SK-N-SH (cell line): Measurements from ENCODE around the gene SH3RF2. TPM values are rescaled to one million over a fixed set of nuclear protein-coding genes. Genes with fewer than 3 reads are reported as not detected.

Source experiments
- CTCF ChIA-PET: fragments of 300-600, 350-600 bp; formaldehyde crosslinking; extraction: SDS; loops from one replicate; lab custom pipeline; 2021; lab: Yijun Ruan, JAX
- POLR2A ChIA-PET: fragments of 350-600 bp; sonication (Branson Sonifier 250); formaldehyde crosslinking; extraction: SDS; loops from one replicate; lab custom pipeline; 2020; ENCODE audit warnings: antibody characterized with exemption, inconsistent platforms; lab: Yijun Ruan, JAX
- DNase-seq: peaks from one replicate; pipeline ENCODE4 v3.0.0; 2012
- H2AFZ ChIP-seq: fragments of 200-600 bp; sonication (generic); 2 replicates; pipeline ENCODE4 v1.8.1; 2016; ENCODE audit warnings: antibody characterized with exemption, mild to moderate bottlenecking, low read depth
- H3F3A ChIP-seq: fragments of 200-600 bp; sonication (generic); replicated peaks from 2 replicates; pipeline ENCODE3; 2016; ENCODE audit warnings: antibody characterized with exemption, mild to moderate bottlenecking; ENCODE audit not compliant: insufficient read depth
- H3K27ac ChIP-seq, 2 experiments: fragments of 200-500 bp in 1 of 2; fragments of 200-600 bp in 1 of 2; sonication (Bioruptor generic) in 1 of 2; sonication (generic), shearing (Covaris generic) in 1 of 2; 2 replicates each; pipeline versions ENCODE4 v1.5.1 to v1.6.1; 2014 to 2016; ENCODE audit warnings: low read depth in 2 of 2, inconsistent platforms in 1 of 2, low read length in 1 of 2, mild to moderate bottlenecking in 1 of 2, mixed read lengths in 1 of 2
- H3K27me3 ChIP-seq: fragments of 200-600 bp; sonication (generic), shearing (Covaris generic); 2 replicates; pipeline ENCODE4 v1.6.1; 2016; ENCODE audit warnings: mixed run types; ENCODE audit not compliant: insufficient read depth
- H3K36me3 ChIP-seq, 2 experiments: fragments of 200-500 bp in 1 of 2; fragments of 200-600 bp in 1 of 2; sonication (Bioruptor generic) in 1 of 2; sonication (generic) in 1 of 2; replicated peaks in 1 of 2; 2 replicates each; pipeline versions ENCODE3 to v1.5.1; 2014 to 2016; ENCODE audit warnings: low read length in 1 of 2, mild to moderate bottlenecking in 1 of 2; ENCODE audit not compliant: insufficient read depth in 2 of 2, control insufficient read depth in 1 of 2
- H3K4me1 ChIP-seq, 2 experiments: fragments of 200-500 bp in 1 of 2; fragments of 200-600 bp in 1 of 2; sonication (Bioruptor generic) in 1 of 2; sonication (generic), shearing (Covaris generic) in 1 of 2; 2 replicates each; pipeline versions ENCODE4 v1.5.1 to v1.6.1; 2014 to 2016; ENCODE audit warnings: low read depth in 1 of 2, low read length in 1 of 2, mixed run types in 1 of 2; ENCODE audit not compliant: insufficient read depth in 2 of 2, control insufficient read depth in 1 of 2
- H3K4me2 ChIP-seq: fragments of 200-600 bp; sonication (generic), shearing (Covaris generic); 2 replicates; pipeline ENCODE4 v1.6.1; 2017; ENCODE audit warnings: mixed run types
- H3K4me3 ChIP-seq, 2 experiments: fragments of 200-500 bp in 1 of 2; fragments of 200-600 bp in 1 of 2; sonication (Bioruptor generic) in 1 of 2; sonication (generic), shearing (Covaris generic) in 1 of 2; 2 replicates each; pipeline versions ENCODE4 v1.5.1 to v1.8.1; 2014 to 2016; ENCODE audit warnings: low read depth in 2 of 2, inconsistent platforms in 1 of 2, low read length in 1 of 2, mild to moderate bottlenecking in 1 of 2, mixed read lengths in 1 of 2, moderate library complexity in 1 of 2
- H3K79me2 ChIP-seq: fragments of 200-600 bp; sonication (generic); 2 replicates; pipeline ENCODE4 v1.8.1; 2017; ENCODE audit warnings: mild to moderate bottlenecking; ENCODE audit not compliant: insufficient read depth
- H3K9ac ChIP-seq: fragments of 200-600 bp; sonication (generic); 2 replicates; pipeline ENCODE4 v1.6.1; 2017; ENCODE audit warnings: mixed run types
- H3K9me2 ChIP-seq: fragments of 200-600 bp; sonication (generic); 2 replicates; pipeline ENCODE4 v1.6.1; 2017; ENCODE audit warnings: mixed run types
- H3K9me3 ChIP-seq: fragments of 200-600 bp; sonication (generic); 2 replicates; pipeline ENCODE4 v1.6.1; 2017; ENCODE audit warnings: mixed run types, mild to moderate bottlenecking, moderate library complexity
- H4K20me1 ChIP-seq: fragments of 200-600 bp; sonication (generic); 2 replicates; pipeline ENCODE4 v1.6.1; 2017; ENCODE audit warnings: mild to moderate bottlenecking, mixed run types; ENCODE audit not compliant: insufficient read depth
- ELF1 ChIP-seq: IDR thresholded peaks from 2 replicates; pipeline ENCODE4 v1.4.0; 2012
- GABPA ChIP-seq: IDR thresholded peaks from 2 replicates; pipeline ENCODE4 v1.4.0; 2012; ENCODE audit warnings: low read depth, mild to moderate bottlenecking
- MXI1 ChIP-seq: IDR thresholded peaks from 2 replicates; pipeline ENCODE4 v1.6.1; 2012; ENCODE audit warnings: mild to moderate bottlenecking, low read depth, low read length, improper control_type of control experiment
- NRF1 ChIP-seq: IDR thresholded peaks from 2 replicates; pipeline ENCODE4 v1.6.1; 2012; ENCODE audit warnings: low read depth, mild to moderate bottlenecking, low read length
- RCOR1 ChIP-seq: fragments of 150-350 bp; IDR thresholded peaks from 2 replicates; pipeline ENCODE4 v1.6.1; 2017; ENCODE audit warnings: antibody characterized with exemption, low read length
- RFX5 ChIP-seq: IDR thresholded peaks from 2 replicates; pipeline ENCODE4 v1.6.1; 2012; ENCODE audit warnings: mild to moderate bottlenecking, improper control_type of control experiment, low read length
- TAF1 ChIP-seq: IDR thresholded peaks from 2 replicates; pipeline ENCODE4 v1.6.1; 2012; ENCODE audit warnings: low read depth, mild to moderate bottlenecking, low read length, moderate library complexity, borderline replicate concordance
- TEAD4 ChIP-seq: IDR thresholded peaks from 2 replicates; pipeline ENCODE4 v1.4.0; 2012; ENCODE audit warnings: mild to moderate bottlenecking, borderline replicate concordance; ENCODE audit not compliant: insufficient read depth
- WGBS: methylation state at CpG from one replicate; pipeline ENCODE4 v1.1.6; 2017; ENCODE audit warnings: low lambda C conversion rate; 5-methylcytosine and 5-hydroxymethylcytosine counted together
- polyA plus RNA-seq, 3 experiments: library from polyadenylated mRNA; depleted of rRNA; stranded (reverse); fragments of >200 nt; gene quantifications; 2 replicates each; pipeline ENCODE4 v1.2.3, GENCODE V29; 2012
- TF ChIP-seq, protein P1 (sequence below): IDR thresholded peaks from 2 replicates; pipeline ENCODE4 v1.4.0; 2012; ENCODE audit warnings: low read depth, borderline replicate concordance
- TF ChIP-seq, protein P2 (sequence below): fragments of 200-600 bp; sonication (generic); IDR thresholded peaks from 2 replicates; pipeline ENCODE4 v1.6.1; 2017; ENCODE audit warnings: antibody characterized with exemption, mild to moderate bottlenecking, moderate library complexity
- TF ChIP-seq, protein P3 (sequence below): IDR thresholded peaks from 2 replicates; pipeline ENCODE4 v1.4.0; 2012; ENCODE audit warnings: low read depth, borderline replicate concordance
- TF ChIP-seq, protein P4 (sequence below): IDR thresholded peaks from 2 replicates; pipeline ENCODE4 v1.6.1; 2012; ENCODE audit warnings: mild to moderate bottlenecking, low read depth, low read length, moderate library complexity

SH3RF2 gene
- polyA plus RNA-seq, 1 of the 3 experiments (the other 2 are of a cell fraction): 0.87 TPM

DNA sequence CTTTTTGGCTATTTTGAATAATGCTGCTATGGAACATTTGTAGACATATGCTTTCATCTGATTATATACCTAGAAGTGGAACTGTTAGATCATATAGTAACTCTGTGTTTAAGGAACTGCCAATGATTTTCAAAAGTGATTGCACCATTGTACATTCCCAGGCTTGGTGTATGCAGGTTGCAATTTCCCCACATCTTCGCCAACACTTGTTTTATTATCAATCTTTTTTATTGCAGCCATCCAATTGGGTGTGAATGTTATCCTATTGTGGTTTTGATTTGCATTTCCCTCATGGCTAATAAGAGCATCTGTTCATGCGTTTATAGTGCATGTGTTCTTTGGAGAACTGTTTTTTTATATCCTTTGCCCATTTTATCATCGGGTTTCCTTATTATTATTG lies 87.7 kb downstream of the SH3RF2 start:
- H3K4me2 ChIP-seq: no peak overlapping the region
- 95% methylated on average over 3 of the region's 3 CpGs for WGBS
- no peak overlapping the region for H3K9ac ChIP-seq
- ChIA-PET POLR2A (no interaction called here), CTCF (interaction anchor here (1.4 kb wide), 1 partner anchor 17 kb away, joined by 4 read pairs; no protein-coding TSS in a partner anchor)
- no peaks in the 10 kb centered on the region; a peak in 1 of 4 replicates for H3K4me1 ChIP-seq
- no peak overlapping the region for H2AFZ ChIP-seq
- no peak overlapping the region for H3K27ac ChIP-seq
- no peaks in the 10 kb centered on the region for H3F3A ChIP-seq
- H3K9me2 ChIP-seq: no peaks in the 10 kb centered on the region
- no peaks in the 10 kb centered on the region; the same call in 1 of the 2 replicates for H3K9me3 ChIP-seq
- H3K79me2 ChIP-seq: no peaks in the 10 kb centered on the region
- TF ChIP-seq MXI1 (no peak), NRF1 (no peak), RFX5 (no peak), GABPA (no peak), RCOR1 (no peak), ELF1 (no peak)
- TF ChIP-seq, protein P1, sequence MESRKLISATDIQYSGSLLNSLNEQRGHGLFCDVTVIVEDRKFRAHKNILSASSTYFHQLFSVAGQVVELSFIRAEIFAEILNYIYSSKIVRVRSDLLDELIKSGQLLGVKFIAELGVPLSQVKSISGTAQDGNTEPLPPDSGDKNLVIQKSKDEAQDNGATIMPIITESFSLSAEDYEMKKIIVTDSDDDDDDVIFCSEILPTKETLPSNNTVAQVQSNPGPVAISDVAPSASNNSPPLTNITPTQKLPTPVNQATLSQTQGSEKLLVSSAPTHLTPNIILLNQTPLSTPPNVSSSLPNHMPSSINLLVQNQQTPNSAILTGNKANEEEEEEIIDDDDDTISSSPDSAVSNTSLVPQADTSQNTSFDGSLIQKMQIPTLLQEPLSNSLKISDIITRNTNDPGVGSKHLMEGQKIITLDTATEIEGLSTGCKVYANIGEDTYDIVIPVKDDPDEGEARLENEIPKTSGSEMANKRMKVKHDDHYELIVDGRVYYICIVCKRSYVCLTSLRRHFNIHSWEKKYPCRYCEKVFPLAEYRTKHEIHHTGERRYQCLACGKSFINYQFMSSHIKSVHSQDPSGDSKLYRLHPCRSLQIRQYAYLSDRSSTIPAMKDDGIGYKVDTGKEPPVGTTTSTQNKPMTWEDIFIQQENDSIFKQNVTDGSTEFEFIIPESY: no peak
- TF ChIP-seq, protein P2, sequence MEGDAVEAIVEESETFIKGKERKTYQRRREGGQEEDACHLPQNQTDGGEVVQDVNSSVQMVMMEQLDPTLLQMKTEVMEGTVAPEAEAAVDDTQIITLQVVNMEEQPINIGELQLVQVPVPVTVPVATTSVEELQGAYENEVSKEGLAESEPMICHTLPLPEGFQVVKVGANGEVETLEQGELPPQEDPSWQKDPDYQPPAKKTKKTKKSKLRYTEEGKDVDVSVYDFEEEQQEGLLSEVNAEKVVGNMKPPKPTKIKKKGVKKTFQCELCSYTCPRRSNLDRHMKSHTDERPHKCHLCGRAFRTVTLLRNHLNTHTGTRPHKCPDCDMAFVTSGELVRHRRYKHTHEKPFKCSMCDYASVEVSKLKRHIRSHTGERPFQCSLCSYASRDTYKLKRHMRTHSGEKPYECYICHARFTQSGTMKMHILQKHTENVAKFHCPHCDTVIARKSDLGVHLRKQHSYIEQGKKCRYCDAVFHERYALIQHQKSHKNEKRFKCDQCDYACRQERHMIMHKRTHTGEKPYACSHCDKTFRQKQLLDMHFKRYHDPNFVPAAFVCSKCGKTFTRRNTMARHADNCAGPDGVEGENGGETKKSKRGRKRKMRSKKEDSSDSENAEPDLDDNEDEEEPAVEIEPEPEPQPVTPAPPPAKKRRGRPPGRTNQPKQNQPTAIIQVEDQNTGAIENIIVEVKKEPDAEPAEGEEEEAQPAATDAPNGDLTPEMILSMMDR: no peak
- no peaks in the 10 kb centered on the region for H3K36me3 ChIP-seq
- no peaks in the 10 kb centered on the region for H3K27me3 ChIP-seq
- DNase-seq: no peak
- no peaks in the 10 kb centered on the region for H4K20me1 ChIP-seq
- no peak overlapping the region for H3K4me3 ChIP-seq

DNA sequence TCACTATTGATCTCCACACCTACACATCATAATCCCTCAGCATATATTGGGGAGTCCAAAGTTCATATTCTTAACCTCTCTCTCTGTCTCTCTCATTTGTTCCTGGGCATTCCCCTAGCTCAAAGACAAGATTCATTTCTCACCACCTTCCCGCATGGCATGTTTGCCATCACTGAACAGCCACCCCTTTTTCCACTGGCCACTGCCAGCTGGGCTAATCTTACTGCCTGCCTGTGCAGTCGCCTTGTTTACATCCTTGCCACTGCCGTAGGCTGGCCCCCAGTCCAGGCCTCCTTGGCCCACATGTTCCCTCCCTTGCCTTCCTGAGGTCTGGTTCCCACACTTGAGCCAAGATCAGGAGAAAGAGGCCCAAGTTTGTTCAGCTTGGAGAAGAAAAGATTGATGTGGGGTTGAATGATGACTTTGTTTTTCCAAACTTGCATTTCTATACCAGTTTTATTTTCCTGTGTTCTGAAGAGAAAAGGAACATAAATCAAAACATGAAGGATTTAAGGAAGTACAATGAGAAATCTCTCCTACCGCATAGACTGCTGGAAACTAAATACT lies 88.8 kb downstream of the SH3RF2 start:
- H3K4me1 ChIP-seq: no peaks in the 10 kb centered on the region
- H4K20me1 ChIP-seq: no peaks in the 10 kb centered on the region
- H3K9me2 ChIP-seq: no peaks in the 10 kb centered on the region
- no peak overlapping the region for H3K4me2 ChIP-seq
- no peaks in the 10 kb centered on the region for H3K27me3 ChIP-seq
- ChIA-PET CTCF (interaction anchor here (0.6 to 1.4 kb wide), 4 partner anchors 10 to 44 kb away, joined by 3 to 4 read pairs (median 4); no protein-coding TSS in a partner anchor), POLR2A (no interaction called here)
- H3K79me2 ChIP-seq: no peaks in the 10 kb centered on the region
- H3K9ac ChIP-seq: no peak overlapping the region
- no peaks in the 10 kb centered on the region for H3K9me3 ChIP-seq
- WGBS: 89% methylated on average over 4 of the region's 4 CpGs
- H3K4me3 ChIP-seq: no peak overlapping the region
- DNase-seq: no peak
- H3K36me3 ChIP-seq: no peaks in the 10 kb centered on the region
- H3K27ac ChIP-seq: no peak overlapping the region
- TF ChIP-seq TAF1 (no peak), TEAD4 (no peak)
- TF ChIP-seq, protein P3, sequence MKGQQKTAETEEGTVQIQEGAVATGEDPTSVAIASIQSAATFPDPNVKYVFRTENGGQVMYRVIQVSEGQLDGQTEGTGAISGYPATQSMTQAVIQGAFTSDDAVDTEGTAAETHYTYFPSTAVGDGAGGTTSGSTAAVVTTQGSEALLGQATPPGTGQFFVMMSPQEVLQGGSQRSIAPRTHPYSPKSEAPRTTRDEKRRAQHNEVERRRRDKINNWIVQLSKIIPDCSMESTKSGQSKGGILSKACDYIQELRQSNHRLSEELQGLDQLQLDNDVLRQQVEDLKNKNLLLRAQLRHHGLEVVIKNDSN: no peak
- TF ChIP-seq, protein P4, sequence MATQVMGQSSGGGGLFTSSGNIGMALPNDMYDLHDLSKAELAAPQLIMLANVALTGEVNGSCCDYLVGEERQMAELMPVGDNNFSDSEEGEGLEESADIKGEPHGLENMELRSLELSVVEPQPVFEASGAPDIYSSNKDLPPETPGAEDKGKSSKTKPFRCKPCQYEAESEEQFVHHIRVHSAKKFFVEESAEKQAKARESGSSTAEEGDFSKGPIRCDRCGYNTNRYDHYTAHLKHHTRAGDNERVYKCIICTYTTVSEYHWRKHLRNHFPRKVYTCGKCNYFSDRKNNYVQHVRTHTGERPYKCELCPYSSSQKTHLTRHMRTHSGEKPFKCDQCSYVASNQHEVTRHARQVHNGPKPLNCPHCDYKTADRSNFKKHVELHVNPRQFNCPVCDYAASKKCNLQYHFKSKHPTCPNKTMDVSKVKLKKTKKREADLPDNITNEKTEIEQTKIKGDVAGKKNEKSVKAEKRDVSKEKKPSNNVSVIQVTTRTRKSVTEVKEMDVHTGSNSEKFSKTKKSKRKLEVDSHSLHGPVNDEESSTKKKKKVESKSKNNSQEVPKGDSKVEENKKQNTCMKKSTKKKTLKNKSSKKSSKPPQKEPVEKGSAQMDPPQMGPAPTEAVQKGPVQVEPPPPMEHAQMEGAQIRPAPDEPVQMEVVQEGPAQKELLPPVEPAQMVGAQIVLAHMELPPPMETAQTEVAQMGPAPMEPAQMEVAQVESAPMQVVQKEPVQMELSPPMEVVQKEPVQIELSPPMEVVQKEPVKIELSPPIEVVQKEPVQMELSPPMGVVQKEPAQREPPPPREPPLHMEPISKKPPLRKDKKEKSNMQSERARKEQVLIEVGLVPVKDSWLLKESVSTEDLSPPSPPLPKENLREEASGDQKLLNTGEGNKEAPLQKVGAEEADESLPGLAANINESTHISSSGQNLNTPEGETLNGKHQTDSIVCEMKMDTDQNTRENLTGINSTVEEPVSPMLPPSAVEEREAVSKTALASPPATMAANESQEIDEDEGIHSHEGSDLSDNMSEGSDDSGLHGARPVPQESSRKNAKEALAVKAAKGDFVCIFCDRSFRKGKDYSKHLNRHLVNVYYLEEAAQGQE: no peak
- no peaks in the 10 kb centered on the region for H3F3A ChIP-seq
- no peak overlapping the region for H2AFZ ChIP-seq
